EL (cell line): ENCODE results near the gene ZNF521.

Experiments
- DNase-seq: peaks from one replicate; pipeline ENCODE4 v3.0.0-alpha.2; 2016

ZNF521 gene

DNA sequence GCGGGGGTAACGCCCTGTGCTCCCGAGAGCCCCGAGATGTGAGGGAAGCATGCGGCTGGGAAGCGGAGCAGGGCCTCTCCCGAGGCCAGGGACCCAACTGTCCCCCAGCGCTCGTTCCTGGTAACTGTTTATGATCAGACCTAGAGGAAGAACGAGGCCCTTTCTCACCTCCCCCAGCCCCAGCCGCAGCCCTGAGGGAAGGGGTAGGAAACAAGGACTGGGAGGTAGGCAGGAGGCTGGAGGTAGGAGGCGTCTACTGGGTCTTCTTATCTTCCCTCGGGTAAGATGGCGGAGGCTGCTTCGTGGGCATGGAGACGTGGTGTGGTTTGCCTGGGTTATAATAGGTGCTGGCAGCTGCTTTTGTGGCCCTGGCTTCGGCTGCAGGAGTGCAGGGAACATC lies 335.8 kb downstream of the ZNF521 start:
- no peak for DNase-seq
